ENCODE results near the gene NPC2.
"Not testable (repeated sequence)": the region's sequence is repeated elsewhere in the genome, so short reads cannot be mapped to it uniquely, and the experiment has no call there.

The NPC2 gene

GRCh38 chr14:74492776-74493342 lies at the start of gene NPC2:
NPC2 (minus strand) TSS chr14:74493305; CDS start chr14:74493274, 31 bp downstream.
- DNase-seq (ENCODE audit: low spot score), result no peak

GRCh38 chr14:74542056-74542685 lies 49.1 kb upstream of the NPC2 start:
- DNase-seq (ENCODE audit: low spot score), result no peak

GRCh38 chr14:74541225-74541624 lies 48.1 kb upstream of the NPC2 start:
- DNase-seq (ENCODE audit: low spot score), result no peak

- no peak for DNase-seq (ENCODE audit: low spot score)
Measured at GRCh38 chr14:74539503-74539902, 46.4 kb upstream of the NPC2 start.

- no peak for DNase-seq (ENCODE audit: low spot score)
Measured at GRCh38 chr14:74538411-74539391, 45.6 kb upstream of the NPC2 start.

- not testable (repeated sequence) for DNase-seq (ENCODE audit: low spot score)
Measured at GRCh38 chr14:74536336-74536735, 43.2 kb upstream of the NPC2 start.

GRCh38 chr14:74535756-74536325 lies 42.7 kb upstream of the NPC2 start:
- no peak for DNase-seq (ENCODE audit: low spot score)

- DNase-seq (ENCODE audit: low spot score), result no peak
Measured at GRCh38 chr14:74533576-74533975, 40.5 kb upstream of the NPC2 start.

- DNase-seq (ENCODE audit: low spot score), result no peak
Measured at GRCh38 chr14:74532246-74532645, 39.1 kb upstream of the NPC2 start.

GRCh38 chr14:74531467-74531866 lies 38.4 kb upstream of the NPC2 start:
- DNase-seq (ENCODE audit: low spot score), result peak; percentile 51

GRCh38 chr14:74531006-74531405 lies 37.9 kb upstream of the NPC2 start:
- DNase-seq (ENCODE audit: low spot score), result no peak

GRCh38 chr14:74528886-74529285 lies 35.8 kb upstream of the NPC2 start:
- DNase-seq (ENCODE audit: low spot score), result no peak

- no peak for DNase-seq (ENCODE audit: low spot score)
Measured at GRCh38 chr14:74528406-74528805, 35.3 kb upstream of the NPC2 start.

GRCh38 chr14:74527736-74528280 lies 34.7 kb upstream of the NPC2 start:
- DNase-seq (ENCODE audit: low spot score), result no peak

GRCh38 chr14:74526854-74527585 lies 33.9 kb upstream of the NPC2 start:
- DNase-seq (ENCODE audit: low spot score), result no peak

- no peak for DNase-seq (ENCODE audit: low spot score)
Measured at GRCh38 chr14:74525361-74525851, 32.3 kb upstream of the NPC2 start.

GRCh38 chr14:74524812-74525135 lies 31.7 kb upstream of the NPC2 start:
- no peak for DNase-seq (ENCODE audit: low spot score)

- no peak for DNase-seq (ENCODE audit: low spot score)
Measured at GRCh38 chr14:74524076-74524811, 31.1 kb upstream of the NPC2 start.

- no peak for DNase-seq (ENCODE audit: low spot score)
Measured at GRCh38 chr14:74522740-74523139, 29.6 kb upstream of the NPC2 start.

GRCh38 chr14:74521756-74522155 lies 28.7 kb upstream of the NPC2 start:
- no peak for DNase-seq (ENCODE audit: low spot score)

Measured in HuH-7.5 (cell line).